ENCODE data around the gene IL1RAPL1.

DNA sequence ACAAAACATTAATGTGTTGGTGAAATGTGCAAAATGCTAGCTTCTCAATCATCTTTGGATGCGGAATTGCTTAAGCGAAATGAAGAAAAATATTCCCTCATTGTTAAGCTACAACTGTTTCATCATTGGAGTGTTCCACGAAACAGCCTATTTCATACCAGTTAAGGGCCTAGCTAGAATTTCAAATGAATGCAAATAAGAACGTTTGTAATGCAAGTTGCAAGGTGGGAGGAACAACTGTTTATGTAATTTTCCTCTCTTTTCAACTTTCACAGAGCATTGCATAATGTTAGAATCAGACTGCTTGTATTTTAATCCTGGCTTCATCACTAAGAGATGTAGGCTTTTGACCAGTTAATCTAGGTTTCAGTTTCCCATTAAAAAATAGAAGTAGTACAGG, 480.1 kb downstream of the IL1RAPL1 start:
- no peak for TF ChIP-seq GATA3 (IDR thresholded peaks at IDR 0.05; ENCODE audit: low read depth, low read length)
- no peak for TF ChIP-seq GATA2 (IDR thresholded peaks at IDR 0.05; ENCODE audit: low read depth, low read length)
